Loucy (cell line): ENCODE measurements around the gene JSRP1.

Experiments used
- EZH2phosphoT487 ChIP-seq: fragments of 200-600 bp; IDR thresholded peaks from 2 replicates; pipeline ENCODE4 v1.6.1; 2018; ENCODE audit warnings: antibody characterized with exemption, mild to moderate bottlenecking, moderate library complexity, borderline replicate concordance
- TF ChIP-seq, protein P1 (sequence below): fragments of 200-600 bp; sonication (generic); conservative IDR thresholded peaks from 2 replicates; pipeline ENCODE4 v1.5.1; 2014; ENCODE audit warnings: mild to moderate bottlenecking, antibody characterized with exemption, low read length

DNA sequence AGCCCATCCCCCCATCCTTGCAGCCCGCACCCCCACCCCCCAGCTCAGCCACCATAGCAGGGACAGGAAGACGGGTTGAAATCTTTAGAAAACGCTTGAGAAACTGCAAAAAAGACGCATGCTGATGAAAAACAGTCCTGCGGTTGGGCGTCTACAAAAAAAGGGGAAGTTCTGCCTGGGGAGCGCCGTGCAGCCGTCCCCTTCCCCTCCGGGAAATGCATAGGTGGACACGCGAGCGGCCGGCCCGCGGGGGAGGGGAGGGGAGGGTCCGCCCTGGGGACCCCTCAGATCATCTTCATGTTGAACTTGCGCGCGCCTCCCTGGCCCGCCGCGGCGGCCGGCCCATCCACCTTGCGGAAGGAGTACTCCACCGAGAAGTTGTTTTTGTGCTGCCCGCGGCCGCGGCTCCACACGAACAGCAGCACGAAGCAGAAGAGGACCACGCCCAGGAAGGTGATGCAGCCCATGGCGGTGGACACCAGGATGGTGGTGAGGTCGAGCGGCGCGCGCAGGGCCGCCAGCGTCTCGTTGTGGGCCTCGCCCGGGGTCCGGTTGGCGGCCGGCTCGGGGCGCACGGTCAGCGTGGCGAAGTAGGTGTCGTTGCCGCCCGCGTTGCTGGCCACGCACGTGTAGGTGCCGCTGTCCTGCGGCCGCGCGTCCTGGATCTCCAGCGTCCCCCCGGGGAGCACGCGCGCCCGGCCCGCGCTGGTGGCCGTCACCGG is 33.7 kb upstream of the JSRP1 start:
- TF ChIP-seq, protein P1, sequence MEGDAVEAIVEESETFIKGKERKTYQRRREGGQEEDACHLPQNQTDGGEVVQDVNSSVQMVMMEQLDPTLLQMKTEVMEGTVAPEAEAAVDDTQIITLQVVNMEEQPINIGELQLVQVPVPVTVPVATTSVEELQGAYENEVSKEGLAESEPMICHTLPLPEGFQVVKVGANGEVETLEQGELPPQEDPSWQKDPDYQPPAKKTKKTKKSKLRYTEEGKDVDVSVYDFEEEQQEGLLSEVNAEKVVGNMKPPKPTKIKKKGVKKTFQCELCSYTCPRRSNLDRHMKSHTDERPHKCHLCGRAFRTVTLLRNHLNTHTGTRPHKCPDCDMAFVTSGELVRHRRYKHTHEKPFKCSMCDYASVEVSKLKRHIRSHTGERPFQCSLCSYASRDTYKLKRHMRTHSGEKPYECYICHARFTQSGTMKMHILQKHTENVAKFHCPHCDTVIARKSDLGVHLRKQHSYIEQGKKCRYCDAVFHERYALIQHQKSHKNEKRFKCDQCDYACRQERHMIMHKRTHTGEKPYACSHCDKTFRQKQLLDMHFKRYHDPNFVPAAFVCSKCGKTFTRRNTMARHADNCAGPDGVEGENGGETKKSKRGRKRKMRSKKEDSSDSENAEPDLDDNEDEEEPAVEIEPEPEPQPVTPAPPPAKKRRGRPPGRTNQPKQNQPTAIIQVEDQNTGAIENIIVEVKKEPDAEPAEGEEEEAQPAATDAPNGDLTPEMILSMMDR = no peak
- TF ChIP-seq EZH2phosphoT487 = no peak
